Caco-2 (cell line): ENCODE data around the gene PLD3. TPM values are rescaled to one million over a fixed set of nuclear protein-coding genes. Genes with fewer than 3 reads are reported as not detected.

Experiments used
- BruUV-seq: library from RNA; stranded (reverse); fragments of 400-500 nt; replicated peaks from 2 replicates; lab custom pipeline; 2021; lab: Mats Ljungman, UMichigan
- CTCF ChIA-PET: fragments of 300-600 bp; sonication (Branson Sonifier 250); formaldehyde crosslinking; loops from one replicate; lab custom pipeline; 2022; ENCODE audit warnings: antibody characterized with exemption; lab: Charles Lee
- POLR2A ChIA-PET: fragments of 300-600 bp; sonication (Branson Sonifier 250); formaldehyde crosslinking; loops from one replicate; lab custom pipeline; 2022; ENCODE audit warnings: antibody characterized with exemption; lab: Charles Lee
- DNase-seq, 2 experiments: peaks; one replicate each; pipeline versions ENCODE4 v3.0.0 to v3.0.0-alpha.2; 2020 to 2022
- H3K27me3 ChIP-seq: replicated peaks from 2 replicates; pipeline ENCODE4 v1.6.0; 2011; ENCODE audit warnings: low read length; ENCODE audit not compliant: control insufficient read depth, insufficient read depth
- H3K36me3 ChIP-seq: 2 replicates; pipeline ENCODE4 v1.5.1; 2011; ENCODE audit warnings: low read length; ENCODE audit not compliant: control insufficient read depth, insufficient read depth
- H3K4me1 ChIP-seq: fragments of 250-450 bp; sonication (Bioruptor Pico); 2 replicates; pipeline ENCODE4 v1.5.1; 2020; ENCODE audit warnings: mild to moderate bottlenecking
- H3K4me3 ChIP-seq: 2 replicates; pipeline ENCODE4 v1.5.1; 2011; ENCODE audit warnings: low read depth, mild to moderate bottlenecking, control low read depth, low read length
- H3K9me3 ChIP-seq: fragments of 250-450 bp; sonication (Bioruptor Pico); 2 replicates; pipeline ENCODE4 v1.5.1; 2020; ENCODE audit warnings: mild to moderate bottlenecking, moderate library complexity
- H3K27ac Mint-ChIP-seq: one replicate; pipeline ENCODE4 v1.8.0; 2022; ENCODE audit warnings: mixed read lengths; ENCODE audit not compliant: unreplicated experiment
- H3K27me3 Mint-ChIP-seq: one replicate; pipeline ENCODE4 v1.8.0; 2022; ENCODE audit warnings: mixed read lengths; ENCODE audit not compliant: insufficient read depth, unreplicated experiment
- H3K36me3 Mint-ChIP-seq: one replicate; pipeline ENCODE4 v1.8.0; 2022; ENCODE audit warnings: mild to moderate bottlenecking, mixed read lengths; ENCODE audit not compliant: insufficient read depth, unreplicated experiment
- H3K4me1 Mint-ChIP-seq: one replicate; pipeline ENCODE4 v1.8.0; 2022; ENCODE audit warnings: low read depth, mixed read lengths; ENCODE audit not compliant: unreplicated experiment
- H3K4me3 Mint-ChIP-seq: one replicate; pipeline ENCODE4 v1.8.0; 2022; ENCODE audit warnings: mild to moderate bottlenecking, moderate library complexity, mixed read lengths; ENCODE audit not compliant: unreplicated experiment
- H3K9me3 Mint-ChIP-seq: one replicate; pipeline ENCODE4 v1.8.0; 2022; ENCODE audit warnings: mixed read lengths; ENCODE audit not compliant: unreplicated experiment
- CTCF ChIP-seq, 2 experiments: fragments of 200-600 bp in 1 of 2; IDR thresholded peaks; 1 replicate in 1 of 2; 2 replicates in 1 of 2; pipeline versions ENCODE4 v1.5.1 to v1.8.0; 2011 to 2022; ENCODE audit warnings: antibody characterized with exemption in 1 of 2, control low read depth in 1 of 2, inconsistent platforms in 1 of 2, low read depth in 1 of 2, low read length in 1 of 2, mild to moderate bottlenecking in 1 of 2, moderate library complexity in 1 of 2; ENCODE audit not compliant: insufficient read depth in 1 of 2, severe bottlenecking in 1 of 2, unreplicated experiment in 1 of 2
- intact Hi-C: fragments of 100-400 bp; cut with micrococcal nuclease; formaldehyde crosslinking; loops from one replicate; pipeline ENCODE4 v1.10.0; 2022; ENCODE audit not compliant: unreplicated experiment
- total RNA-seq: library from RNA; stranded (reverse); gene quantifications from 2 replicates; pipeline ENCODE4 v1.2.3, GENCODE V29; 2022

Gene PLD3
- total RNA-seq, 1 experiment from 2014 or later: 114 TPM

DNA sequence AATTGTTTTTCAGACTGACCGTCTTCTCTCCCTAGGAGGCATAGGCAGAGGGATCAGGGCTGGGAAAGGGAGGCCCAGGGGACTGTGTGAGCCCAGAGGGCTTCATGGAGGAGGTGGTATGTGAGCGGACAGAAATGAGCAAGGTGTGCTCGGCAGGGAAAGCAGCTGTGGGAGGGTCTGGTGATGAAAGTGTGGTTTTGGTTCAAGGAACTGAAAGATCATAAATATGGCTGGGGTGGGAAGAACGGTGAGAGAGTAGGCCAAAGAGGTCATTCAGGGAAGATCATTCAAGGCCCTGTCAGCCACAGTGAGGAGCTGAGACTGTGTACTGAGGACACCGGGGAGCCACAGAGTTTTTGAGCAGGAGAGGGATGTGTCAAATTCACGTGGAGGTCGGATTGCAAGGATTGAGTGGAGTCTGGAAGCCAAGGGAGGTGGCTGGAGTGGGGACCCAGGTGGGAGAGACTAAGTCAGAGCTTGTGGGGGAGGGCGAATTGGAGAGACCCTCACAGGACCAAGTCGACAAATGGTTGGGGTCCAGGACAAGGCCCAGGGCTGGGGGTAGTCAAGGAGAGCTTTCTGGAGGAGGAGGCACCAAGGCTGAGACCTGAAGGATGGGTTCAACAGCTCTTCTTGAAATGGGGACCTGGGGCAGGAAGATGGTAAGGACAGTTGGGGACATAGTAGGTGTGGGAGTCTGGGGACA, 7.6 kb downstream of the PLD3 start:
- intact Hi-C loops: no loop called here
- Mint-ChIP-seq H3K27ac (peak overlapping the region; percentile 36), H3K36me3 (peaks cover 6% of the 10 kb centered on the region), H3K27me3 (no peaks in the 10 kb centered on the region), H3K9me3 (no peaks in the 10 kb centered on the region), H3K4me3 (no peak overlapping the region), H3K4me1 (no peaks in the 10 kb centered on the region)
- H3K36me3 ChIP-seq: no peaks in the 10 kb centered on the region
- no peaks in the 10 kb centered on the region for H3K9me3 ChIP-seq
- ChIA-PET CTCF (interaction anchor here (1.2 kb wide), 1 partner anchor 64 kb away, joined by 4 read pairs; no protein-coding TSS in a partner anchor), POLR2A (no interaction called here)
- H3K27me3 ChIP-seq: no peaks in the 10 kb centered on the region
- no peaks in the 10 kb centered on the region for H3K4me1 ChIP-seq
- BruUV-seq: no TSS peak
- no peak overlapping the region for H3K4me3 ChIP-seq
- DNase-seq: no peak
- TF ChIP-seq CTCF (IDR thresholded peaks at IDR 0.05; ENCODE audit: insufficient read depth in 1 of 2, low read depth in 1 of 2, low read length in 1 of 2, severe bottlenecking in 1 of 2, unreplicated experiment in 1 of 2): no peak

DNA sequence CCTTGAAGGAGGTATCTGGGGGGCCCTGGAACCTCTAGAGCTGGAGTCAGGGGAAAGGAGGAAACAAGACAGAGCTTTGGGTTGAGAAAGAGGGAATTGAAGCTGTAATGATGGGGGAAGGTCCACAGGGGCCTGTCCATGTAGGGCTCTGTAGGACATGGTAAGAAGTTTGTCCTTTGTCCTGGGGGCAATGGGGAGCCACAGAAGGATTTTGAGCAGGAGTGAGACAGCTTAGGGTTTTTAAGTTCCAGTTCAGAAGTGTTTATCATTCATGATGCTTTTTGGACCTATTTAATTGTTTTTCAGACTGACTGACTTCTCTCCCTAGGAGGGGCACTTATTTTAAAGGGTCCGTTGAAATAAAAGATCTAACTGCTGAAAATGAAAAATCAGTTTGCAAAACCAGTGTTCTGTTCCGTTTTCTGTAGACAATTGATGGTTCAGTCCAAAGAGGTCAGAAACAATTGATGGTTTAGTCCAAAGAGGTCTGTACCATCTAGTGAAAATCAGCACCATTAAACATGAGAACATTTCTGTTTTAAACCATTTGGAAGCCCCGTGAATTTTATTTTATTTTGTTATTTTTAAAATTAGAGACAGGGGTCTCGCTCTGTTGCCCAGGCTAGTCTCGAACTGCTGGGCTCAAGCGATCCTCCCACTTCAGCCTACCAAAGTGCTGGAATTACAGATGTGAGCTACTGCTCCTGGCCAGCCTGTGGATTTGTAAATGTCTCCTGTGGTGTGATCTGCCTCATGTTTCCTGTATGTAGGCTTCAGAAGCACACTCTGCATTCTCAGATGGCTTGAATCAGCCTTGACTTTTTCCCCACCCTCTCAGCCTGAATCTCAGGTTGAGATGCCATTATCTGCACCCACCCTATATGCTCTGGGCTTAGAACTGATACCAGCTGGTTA, 8.4 kb downstream of the PLD3 start:
- no peaks in the 10 kb centered on the region for H3K4me1 ChIP-seq
- no peaks in the 10 kb centered on the region for H3K9me3 Mint-ChIP-seq
- no peak for TF ChIP-seq CTCF (IDR thresholded peaks at IDR 0.05; ENCODE audit: insufficient read depth in 1 of 2, low read depth in 1 of 2, low read length in 1 of 2, severe bottlenecking in 1 of 2, unreplicated experiment in 1 of 2)
- H3K4me3 ChIP-seq: no peak overlapping the region
- no peak for DNase-seq
- H3K36me3 Mint-ChIP-seq: peaks cover 12% of the 10 kb centered on the region
- intact Hi-C loops: no loop called here
- H3K27ac Mint-ChIP-seq: no peak overlapping the region
- H3K36me3 ChIP-seq: no peaks in the 10 kb centered on the region
- POLR2A ChIA-PET: no interaction called here
- no TSS peak for BruUV-seq
- CTCF ChIA-PET: no interaction called here
- H3K9me3 ChIP-seq: no peaks in the 10 kb centered on the region
- no peaks in the 10 kb centered on the region for H3K27me3 ChIP-seq
- H3K4me1 Mint-ChIP-seq: no peaks in the 10 kb centered on the region
- H3K27me3 Mint-ChIP-seq: no peaks in the 10 kb centered on the region
- no peak overlapping the region for H3K4me3 Mint-ChIP-seq

- no peaks in the 10 kb centered on the region for H3K27me3 Mint-ChIP-seq
- H3K36me3 Mint-ChIP-seq: peaks cover 12% of the 10 kb centered on the region
- Histone ChIP-seq H3K36me3 (no peaks in the 10 kb centered on the region), H3K27me3 (no peaks in the 10 kb centered on the region), H3K4me3 (no peak overlapping the region), H3K4me1 (no peaks in the 10 kb centered on the region), H3K9me3 (no peaks in the 10 kb centered on the region)
- ChIA-PET CTCF (no interaction called here), POLR2A (no interaction called here)
- no peaks in the 10 kb centered on the region for H3K4me1 Mint-ChIP-seq
- no peak overlapping the region for H3K4me3 Mint-ChIP-seq
- no peak for TF ChIP-seq CTCF (IDR thresholded peaks at IDR 0.05; ENCODE audit: insufficient read depth in 1 of 2, low read depth in 1 of 2, low read length in 1 of 2, severe bottlenecking in 1 of 2, unreplicated experiment in 1 of 2)
- no peak for DNase-seq
- no TSS peak for BruUV-seq
- H3K9me3 Mint-ChIP-seq: no peaks in the 10 kb centered on the region
- no peak overlapping the region for H3K27ac Mint-ChIP-seq
- intact Hi-C loops: no loop called here
Observed at GRCh38 chr19:40357640-40358039, 9.1 kb downstream of the PLD3 start.
